GM12872 (cell line): Measurements from ENCODE around the gene GSTO2.
A peak's percentile ranks its signal among the peaks of the same experiment; 100 is the strongest.

Source experiments
- CTCF ChIP-seq: IDR thresholded peaks from 3 replicates; pipeline ENCODE4 v1.5.1; 2011; ENCODE audit warnings: low read depth, mild to moderate bottlenecking, low read length, moderate library complexity; ENCODE audit not compliant: insufficient read depth

Gene GSTO2

GRCh38 chr10:104344219-104344618 is 75.2 kb downstream of the GSTO2 start:
- no peak for TF ChIP-seq CTCF

GRCh38 chr10:104345515-104345914 is 76.5 kb downstream of the GSTO2 start:
- TF ChIP-seq CTCF: no peak

GRCh38 chr10:104345941-104346340 is 77.0 kb downstream of the GSTO2 start:
- no peak for TF ChIP-seq CTCF

- TF ChIP-seq CTCF: no peak
Observed at GRCh38 chr10:104347295-104348045, 78.5 kb downstream of the GSTO2 start.

GRCh38 chr10:104348601-104349000 is 79.6 kb downstream of the GSTO2 start:
- no peak for TF ChIP-seq CTCF

GRCh38 chr10:104349623-104350126 is 80.7 kb downstream of the GSTO2 start:
- TF ChIP-seq CTCF: no peak

- peak; percentile 56; the same call in 2 of the 3 replicates for TF ChIP-seq CTCF
Observed at GRCh38 chr10:104350127-104350635, 81.2 kb downstream of the GSTO2 start.
